AG09309 (cell line): Measurements from ENCODE around the gene NR5A1.
A peak's percentile ranks its signal among the peaks of the same experiment; 100 is the strongest.

Source experiments
- DNase-seq: peaks from one replicate; pipeline ENCODE4 v3.0.0-alpha.2; 2010; ENCODE audit warnings: low read depth
- H3K4me3 ChIP-seq: 2 replicates; pipeline ENCODE4 v1.5.1; 2011; ENCODE audit warnings: mild to moderate bottlenecking, low read depth, low read length, moderate library complexity; ENCODE audit not compliant: control insufficient read depth
- CTCF ChIP-seq: IDR thresholded peaks from 2 replicates; pipeline ENCODE4 v1.5.1; 2011; ENCODE audit warnings: mild to moderate bottlenecking, low read depth, low read length, inconsistent platforms; ENCODE audit not compliant: insufficient read depth, control insufficient read depth; ENCODE audit errors: missing control alignments

NR5A1 gene

GRCh38 chr9:124511891-124512805, 4.9 kb upstream of the NR5A1 start:
- no peak for TF ChIP-seq CTCF
- H3K4me3 ChIP-seq, result no peak overlapping the region
- no peak for DNase-seq

GRCh38 chr9:124511426-124511840, 4.2 kb upstream of the NR5A1 start:
- TF ChIP-seq CTCF, result peak; percentile 8
- no peak for DNase-seq

GRCh38 chr9:124510650-124511425, 3.6 kb upstream of the NR5A1 start:
- TF ChIP-seq CTCF, result no peak
- no peak overlapping the region for H3K4me3 ChIP-seq
- no peak for DNase-seq

More at GRCh38 chr9:124511426-124511840, 4.2 kb upstream of the NR5A1 start:
- H3K4me3 ChIP-seq, result no peak overlapping the region

- TF ChIP-seq CTCF, result no peak
- no peak overlapping the region for H3K4me3 ChIP-seq
- no peak for DNase-seq
Observed at GRCh38 chr9:124507880-124508423, 753 bp upstream of the NR5A1 start.

- H3K4me3 ChIP-seq, result no peak overlapping the region
- DNase-seq, result no peak
- no peak for TF ChIP-seq CTCF
Observed at GRCh38 chr9:124506433-124506832, 766 bp downstream of the NR5A1 start.

GRCh38 chr9:124505901-124506346, 1.3 kb downstream of the NR5A1 start:
- no peak for TF ChIP-seq CTCF
- no peak for DNase-seq
- no peak overlapping the region for H3K4me3 ChIP-seq
